ENCODE data around the gene HOXB6.

- no peak for TF ChIP-seq CTCF (IDR thresholded peaks at IDR 0.05)
- no peak for TF ChIP-seq POLR2A (IDR thresholded peaks at IDR 0.05)
Measured at GRCh38 chr17:48598736-48599135, 6.0 kb downstream of the HOXB6 start.

Measured in testis (tissue), 2 donors.